Globus pallidus (tissue), 1 donor: ENCODE results near the gene WDTC1.
"Not testable (repeated sequence)": the region's sequence is repeated elsewhere in the genome, so short reads cannot be mapped to it uniquely, and the experiment has no call there.

ENCODE experiments used
- DNase-seq: peaks from one replicate; pipeline ENCODE4 v3.0.0-alpha.2; 2015; ENCODE audit warnings: low spot score

Gene WDTC1

DNA sequence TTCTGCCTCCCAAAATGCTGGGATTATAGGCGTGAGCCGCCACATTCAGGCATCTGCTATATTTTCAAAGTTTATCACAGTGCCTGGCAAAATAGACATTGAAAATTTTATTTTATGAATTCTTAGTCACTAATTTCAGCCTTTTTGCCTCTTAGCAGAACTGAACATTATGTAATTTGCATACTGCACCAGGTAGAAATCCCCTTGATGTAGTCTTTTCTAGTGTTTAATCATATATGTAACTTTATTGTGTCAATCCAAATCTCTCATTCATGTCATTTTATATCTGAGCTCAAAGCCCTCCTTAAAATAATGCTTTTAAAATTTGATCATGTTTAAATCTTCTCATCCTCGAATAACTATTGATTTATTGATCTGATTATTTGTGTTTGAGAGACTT, 19.2 kb downstream of the WDTC1 start:
- DNase-seq = no peak

DNA sequence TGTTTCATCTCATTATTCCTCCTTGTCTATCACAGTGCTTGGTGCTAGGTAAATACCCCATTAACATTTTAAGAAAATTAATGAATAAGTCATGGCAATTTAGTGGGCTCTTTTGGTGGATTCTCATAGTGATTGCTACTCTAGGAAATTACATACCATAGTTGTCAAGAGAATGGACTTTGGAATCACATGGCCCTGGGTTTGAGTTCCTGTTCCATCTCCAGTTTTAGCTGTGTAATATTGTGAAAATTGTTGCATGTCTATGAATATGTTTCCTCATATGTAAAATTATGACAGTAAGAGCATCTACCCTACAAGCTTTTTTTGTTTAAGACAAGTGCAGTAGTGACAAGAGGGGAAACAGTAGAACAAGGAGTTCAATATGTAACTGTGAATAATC, 20.7 kb downstream of the WDTC1 start:
- no peak for DNase-seq

DNA sequence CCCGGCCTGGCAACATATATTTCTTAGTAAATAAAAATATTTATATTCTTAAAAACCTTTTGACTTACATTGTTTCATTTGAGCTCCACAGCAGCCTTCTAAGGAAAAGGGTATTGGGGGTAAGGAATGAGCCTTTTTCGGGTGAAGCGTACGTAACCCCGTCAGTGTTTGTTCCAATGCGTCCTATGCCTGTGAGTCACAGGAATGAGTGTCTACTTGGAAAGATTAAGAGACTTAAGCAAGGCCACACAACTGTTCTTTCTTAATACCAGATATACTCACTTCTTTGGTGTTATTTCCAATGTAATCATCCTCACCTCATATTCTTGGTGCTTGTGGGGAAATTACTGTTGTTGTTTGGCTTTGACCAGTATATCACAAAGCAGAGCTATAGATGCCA, 22.7 kb downstream of the WDTC1 start:
- DNase-seq = no peak

DNA sequence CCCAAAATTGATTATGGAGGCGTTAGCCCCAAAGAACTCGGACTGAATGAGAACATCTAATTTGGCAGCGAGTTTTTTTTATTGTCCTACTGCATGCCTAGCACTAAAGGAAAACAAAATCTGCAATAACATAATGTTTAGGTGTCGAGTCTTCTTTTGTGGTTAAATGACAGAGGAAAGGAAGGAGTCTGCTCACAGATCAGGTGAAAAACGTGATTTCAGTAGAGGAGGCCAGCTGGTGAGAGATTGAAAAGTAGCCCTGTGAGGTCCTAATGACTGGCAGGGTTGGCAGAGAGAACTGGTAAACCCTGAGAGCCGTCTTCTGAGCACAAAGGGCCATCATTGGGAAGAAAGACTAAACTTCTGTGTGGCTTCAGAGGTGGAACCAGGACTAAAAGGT, 24.2 kb downstream of the WDTC1 start:
- no peak for DNase-seq

DNA sequence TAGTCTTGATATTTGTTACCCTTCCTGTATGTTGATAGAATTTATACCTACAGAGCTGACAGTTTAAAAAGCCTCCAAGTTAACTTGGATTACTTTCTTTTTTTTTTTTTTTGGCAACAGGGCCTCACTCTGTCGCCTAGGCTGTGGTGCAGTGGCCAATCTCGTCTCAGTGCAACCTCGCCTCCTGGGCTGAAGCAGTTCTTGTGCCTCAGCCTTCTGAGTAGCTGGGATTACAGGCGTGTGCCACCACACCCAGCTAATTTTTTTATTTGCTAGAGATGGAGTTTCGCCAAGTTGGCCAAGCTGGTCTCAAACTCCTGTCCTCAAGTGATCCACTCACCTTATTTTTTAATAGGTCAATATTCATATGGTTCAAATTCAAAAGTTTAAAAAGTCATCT, 32.7 kb downstream of the WDTC1 start:
- no peak for DNase-seq

DNA sequence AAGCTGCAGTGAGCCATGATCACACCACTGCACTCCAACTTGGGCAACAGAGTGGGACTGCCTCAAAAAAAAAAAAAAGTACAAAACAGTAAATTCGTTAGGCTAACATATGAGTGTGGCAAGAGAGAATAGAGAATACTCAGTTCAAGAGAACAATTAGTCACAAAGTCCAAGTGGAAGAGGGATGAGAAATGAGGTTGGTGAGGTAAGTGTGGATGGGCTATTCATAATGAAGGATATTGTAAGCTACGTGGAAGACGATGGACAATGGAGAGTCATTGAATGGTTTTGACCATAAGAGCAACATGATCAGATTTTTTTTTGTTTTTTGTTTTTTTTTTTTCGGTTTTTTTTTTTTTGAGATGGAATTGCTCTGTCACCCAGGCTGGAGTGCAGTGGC, 34.8 kb downstream of the WDTC1 start:
- DNase-seq = no peak

DNA sequence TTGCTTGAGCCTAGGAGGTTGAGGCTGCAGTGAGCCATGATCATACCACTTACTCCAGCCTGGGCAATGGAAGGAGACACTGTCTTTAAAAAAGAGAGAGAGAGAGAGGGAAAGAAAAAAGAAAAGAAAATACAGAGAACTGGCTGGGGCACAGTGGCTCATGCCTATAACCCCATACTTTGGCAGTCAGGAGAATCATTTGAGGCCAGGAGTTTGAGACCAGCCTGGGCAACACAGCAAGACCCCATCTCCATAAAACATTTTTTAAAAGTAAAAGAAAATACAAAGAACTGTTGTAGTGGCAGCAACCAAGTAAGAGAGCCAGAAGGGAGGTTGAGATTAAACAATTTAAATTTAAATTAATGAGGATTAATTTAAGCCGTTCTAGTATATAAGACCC, 39.8 kb downstream of the WDTC1 start:
- DNase-seq = no peak

DNA sequence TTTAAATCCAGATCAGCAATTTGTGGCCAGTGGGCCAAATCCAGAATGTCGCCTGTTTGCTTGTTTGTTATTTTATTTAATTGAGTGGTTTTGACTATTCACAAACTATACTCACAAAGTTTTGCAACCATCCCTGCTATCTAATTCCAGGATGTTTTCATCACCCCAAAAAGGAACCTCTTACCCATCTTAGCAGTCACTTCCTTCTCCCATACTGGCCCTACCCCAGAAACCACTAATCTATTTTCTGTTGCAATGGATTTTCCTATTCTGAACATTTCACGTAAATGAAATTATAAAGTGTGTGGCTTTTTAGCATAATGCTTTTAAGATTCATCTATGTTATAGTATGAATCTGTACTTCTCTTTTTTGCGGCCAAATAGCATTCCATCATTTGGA, 41.3 kb downstream of the WDTC1 start:
- no peak for DNase-seq

DNA sequence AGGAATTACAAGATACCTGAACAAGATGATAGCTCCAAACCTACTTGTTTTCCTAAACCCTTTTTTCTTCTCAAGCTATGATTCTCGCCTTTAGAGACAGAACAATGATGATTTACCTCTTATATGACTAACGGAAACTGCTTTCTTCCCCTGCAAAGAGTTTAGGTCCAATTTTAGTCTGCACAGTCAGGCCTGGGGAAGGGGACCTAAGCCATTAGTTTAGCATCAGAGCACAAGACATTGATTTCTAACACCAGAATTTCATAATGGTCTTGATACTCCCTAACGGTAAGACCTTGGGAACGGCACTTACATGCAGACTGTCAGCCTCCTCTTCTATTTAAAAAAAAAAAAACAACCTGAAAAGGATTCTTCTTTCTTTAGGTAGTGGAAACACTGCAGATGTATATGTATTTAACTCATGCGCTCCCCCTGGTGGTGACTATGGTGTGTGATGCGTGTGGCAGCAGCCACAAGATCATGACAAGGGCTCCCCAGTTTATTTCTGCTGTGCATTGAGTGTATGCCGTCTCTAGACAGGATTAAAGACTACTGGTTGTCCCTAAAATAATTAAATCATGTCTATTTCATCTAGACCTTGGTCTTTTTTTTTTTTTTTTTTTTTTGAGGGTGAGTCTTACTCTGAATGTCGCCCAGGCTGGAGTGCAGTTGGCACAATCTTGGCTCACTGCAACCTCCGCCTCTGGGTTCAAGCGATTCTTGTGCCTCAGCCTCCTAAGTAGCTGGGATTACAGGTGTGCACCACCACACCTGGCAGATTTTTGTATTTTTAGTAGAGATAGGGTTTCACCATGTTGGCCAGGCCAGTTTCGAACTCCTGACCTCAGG, 50.2 kb downstream of the WDTC1 start:
- DNase-seq = peak; percentile 70

DNA sequence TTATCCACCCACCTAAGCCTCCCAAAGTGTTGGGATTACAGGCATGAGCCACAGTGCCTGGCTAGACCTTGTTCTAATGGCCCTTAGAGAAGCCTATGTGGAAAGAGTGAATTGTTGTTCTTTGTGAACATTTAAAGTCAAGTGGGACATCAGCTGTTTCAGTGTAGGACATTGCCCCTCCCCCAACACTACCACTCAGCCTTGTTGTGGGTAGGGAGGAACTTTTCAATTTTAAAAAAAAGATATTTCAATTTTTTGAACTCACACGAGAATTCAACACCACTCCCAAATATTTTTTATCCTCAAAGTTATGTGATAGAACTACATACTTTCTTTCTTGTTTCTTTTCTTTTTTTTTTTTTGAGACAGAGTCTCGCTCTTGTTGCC, 50.8 kb downstream of the WDTC1 start:
- no peak for DNase-seq

DNA sequence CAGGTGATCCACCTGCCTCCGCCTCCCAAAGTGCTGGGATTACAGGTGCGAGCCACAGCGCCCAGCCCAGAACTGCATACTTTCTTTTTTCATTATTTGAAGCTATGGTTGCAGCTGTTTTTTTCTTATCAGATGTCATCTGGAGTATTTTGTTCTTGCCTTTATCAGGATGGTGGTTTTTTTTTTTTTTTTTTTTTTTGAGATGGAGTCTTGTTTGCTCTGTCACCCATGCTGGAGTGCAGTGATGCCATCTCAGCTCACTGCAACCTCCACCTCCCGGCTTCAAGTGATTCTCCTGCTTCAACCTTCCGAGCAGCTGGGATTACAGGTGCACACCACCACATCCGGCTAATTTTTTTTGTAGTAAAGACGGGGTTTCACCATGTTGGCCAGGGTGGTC, 51.4 kb downstream of the WDTC1 start:
- not testable (repeated sequence) for DNase-seq

DNA sequence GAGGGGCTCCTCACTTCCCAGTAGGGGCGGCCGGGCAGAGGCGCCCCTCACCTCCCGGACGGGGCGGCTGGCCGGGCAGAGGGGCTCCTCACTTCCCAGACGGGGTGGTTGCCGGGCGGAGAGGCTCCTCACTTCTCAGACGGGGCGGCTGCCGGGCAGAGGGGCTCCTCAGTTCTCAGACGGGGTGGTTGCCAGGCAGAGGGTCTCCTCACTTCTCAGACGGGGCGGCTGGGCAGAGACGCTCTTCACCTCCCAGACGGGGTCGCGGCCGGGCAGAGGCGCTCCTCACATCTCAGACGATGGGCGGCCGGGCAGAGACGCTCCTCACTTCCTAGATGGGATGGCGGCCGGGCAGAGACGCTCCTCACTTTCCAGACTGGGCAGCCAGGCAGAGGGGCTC, 54.7 kb downstream of the WDTC1 start:
- DNase-seq = not testable (repeated sequence)

DNA sequence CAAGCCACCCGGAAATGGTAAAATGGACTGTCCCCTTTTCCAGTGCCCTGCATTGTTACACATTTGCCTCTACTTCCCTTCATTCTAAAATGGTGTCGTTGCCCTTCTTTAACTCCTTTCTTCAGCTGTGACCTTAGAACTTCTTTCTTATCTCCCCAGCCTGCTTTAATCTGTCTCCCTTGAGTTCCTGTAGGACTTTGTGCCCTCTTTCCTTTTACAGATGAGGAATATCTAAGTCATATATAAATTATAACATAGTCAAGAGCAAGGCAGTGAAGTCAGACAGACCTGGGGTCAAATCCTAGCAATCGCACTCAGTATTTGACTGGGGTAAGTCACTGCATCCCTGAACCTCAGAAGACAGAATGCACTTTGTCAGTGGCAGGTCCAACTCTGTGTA, 56.1 kb downstream of the WDTC1 start:
- no peak for DNase-seq

DNA sequence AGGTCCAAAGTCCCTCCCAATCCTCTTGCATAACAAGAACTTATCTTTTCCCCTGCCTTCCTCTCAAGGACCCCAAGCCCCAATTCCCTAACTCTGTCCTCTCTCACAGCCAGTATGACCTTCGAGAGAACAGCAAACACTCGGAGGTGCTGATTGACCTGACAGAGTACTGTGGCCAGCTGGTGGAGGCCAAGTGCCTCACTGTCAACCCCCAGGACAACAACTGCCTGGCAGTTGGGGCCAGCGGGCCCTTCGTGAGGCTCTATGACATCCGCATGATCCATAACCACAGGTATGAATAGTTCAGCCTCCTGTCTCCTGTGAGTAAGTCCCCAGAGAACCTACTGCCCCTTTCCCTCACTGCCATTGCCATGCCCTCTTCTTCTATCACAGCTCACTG, 57.7 kb downstream of the WDTC1 start:
- no peak for DNase-seq

DNA sequence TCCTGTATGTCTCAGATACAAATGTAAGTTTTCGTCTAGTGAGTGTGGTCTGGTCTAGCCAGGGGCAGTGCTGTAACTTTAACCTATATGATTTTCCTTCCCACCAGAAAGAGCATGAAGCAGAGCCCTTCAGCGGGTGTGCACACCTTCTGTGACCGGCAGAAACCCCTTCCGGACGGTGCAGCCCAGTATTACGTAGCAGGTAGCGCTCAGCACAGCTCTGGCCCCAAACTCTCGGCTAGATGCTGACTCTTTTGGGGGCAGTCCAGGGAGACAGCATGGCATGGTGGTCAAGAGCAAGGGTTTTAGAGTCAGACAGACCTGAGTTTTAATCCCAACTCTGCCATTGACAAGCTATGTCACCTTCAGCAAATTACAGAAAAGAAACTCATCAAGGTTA, 59.5 kb downstream of the WDTC1 start:
- no peak for DNase-seq

DNA sequence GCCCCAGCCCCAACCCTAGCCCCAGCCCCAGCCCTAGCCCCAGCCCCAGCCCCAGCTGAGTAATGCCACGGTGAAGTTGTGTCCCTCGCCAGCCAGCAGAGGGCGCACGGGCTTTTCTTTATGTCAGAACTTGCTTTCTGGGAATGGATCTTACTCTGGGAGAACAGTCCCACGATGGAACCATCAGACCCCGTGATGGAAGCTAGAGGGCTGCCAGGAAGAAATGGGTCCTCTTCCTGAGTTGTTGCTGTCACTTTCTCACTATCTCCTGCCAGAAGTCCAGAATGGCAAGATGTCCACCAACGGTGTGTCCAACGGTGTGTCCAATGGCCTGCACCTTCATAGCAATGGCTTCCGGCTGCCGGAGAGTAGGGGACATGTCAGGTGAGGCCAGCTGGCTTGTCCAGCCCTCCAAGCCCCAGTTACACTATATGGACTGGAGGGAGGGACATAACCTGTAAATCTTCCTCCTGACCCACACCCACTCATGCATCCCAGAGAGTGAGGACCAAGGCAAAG, 62.4 kb downstream of the WDTC1 start:
- DNase-seq = peak; percentile 43

DNA sequence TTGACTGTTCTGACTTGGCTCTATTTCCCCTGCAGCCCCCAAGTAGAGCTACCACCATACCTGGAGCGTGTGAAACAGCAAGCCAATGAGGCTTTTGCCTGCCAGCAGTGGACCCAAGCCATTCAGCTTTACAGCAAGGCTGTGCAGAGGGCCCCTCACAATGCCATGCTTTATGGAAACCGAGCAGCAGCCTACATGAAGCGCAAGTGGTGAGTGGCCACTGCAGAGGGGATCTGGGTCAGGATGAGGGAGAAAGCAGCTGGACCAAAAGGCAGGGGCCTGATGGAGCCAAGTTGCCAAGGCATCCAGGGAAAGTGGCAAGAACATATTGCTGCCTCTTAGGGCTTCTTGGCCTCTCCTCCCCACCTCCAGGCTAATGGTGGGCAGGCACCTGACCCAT, 63.5 kb downstream of the WDTC1 start:
- DNase-seq = no peak

DNA sequence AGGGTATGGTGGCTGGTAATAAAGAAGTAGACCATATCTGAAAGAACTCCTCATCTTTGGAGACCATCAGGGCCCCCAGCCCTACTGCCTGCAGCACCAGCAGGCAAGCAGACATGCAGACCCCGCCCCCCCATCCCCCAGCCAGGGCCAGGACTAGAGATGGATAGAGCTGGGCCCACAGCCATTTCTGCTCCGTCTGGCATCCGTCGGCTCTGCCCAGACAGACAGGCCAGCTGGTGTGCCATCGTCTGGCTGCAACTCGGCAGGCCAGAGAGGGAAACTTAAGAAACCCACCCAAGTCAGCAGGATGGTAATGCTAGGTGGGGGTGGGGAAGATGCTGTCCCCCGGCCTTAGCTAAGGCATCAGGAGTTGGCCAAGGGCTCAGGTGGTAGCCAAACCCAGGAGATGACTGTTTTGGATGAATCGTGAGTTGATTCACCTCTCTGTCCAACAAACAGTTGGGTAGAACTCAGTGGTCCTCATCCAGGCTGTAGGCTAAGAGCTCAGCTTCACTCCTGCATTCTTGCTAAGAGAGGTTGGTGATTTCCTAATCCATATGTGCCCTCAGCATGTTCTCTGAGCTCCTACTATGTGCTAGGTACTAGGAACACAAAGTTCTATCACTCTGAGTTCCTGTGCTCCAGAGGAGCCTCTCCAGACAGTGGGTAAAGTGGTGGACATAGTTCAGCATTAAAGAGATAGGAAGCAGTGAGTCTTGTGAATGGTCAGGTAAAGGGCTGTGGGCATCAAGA, 64.4 kb downstream of the WDTC1 start:
- no peak for DNase-seq

DNA sequence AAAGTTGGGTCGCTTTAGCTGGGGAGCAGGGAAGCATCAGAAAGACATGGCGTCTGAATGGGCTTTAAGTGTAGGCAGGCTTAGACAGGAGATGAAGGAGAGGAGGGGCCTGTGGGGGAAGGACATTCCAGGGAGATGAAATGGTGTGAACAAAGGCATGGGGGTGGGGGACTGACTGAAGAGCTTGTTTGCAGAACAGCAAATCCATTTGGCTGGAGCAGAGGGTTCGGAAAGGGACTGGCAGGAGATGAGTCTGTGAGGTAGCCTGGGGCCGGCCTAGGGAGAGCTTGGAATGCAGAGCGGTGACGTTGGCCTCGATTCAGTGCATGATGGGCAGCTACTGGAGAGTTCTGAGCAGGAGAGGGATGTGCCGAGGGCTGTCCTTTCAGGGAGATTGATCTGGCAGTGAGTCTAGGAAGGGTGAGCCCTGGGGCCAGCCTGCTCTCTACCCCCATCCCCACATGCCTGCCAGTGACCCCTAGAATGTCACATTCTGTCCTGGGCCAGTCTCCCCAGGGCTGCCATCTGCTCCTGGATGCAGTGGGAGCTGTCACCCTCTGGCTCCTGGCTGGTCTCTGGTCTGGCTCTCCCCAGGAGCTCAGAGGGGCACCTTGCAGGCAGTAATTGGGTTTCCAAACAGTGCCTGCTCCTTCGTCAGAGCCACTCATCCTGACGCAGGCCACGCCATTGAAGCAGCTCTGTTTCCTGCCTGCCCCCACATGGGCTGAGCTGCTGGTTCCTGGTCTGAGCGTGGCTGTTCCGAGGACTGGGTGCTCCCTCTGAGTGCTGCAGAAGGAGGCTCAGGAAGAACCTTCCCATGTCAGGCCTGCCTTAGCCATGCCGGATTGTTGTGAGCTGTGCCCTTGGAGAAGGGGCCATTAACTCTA, 65.2 kb downstream of the WDTC1 start:
- peak; percentile 40 for DNase-seq

DNA sequence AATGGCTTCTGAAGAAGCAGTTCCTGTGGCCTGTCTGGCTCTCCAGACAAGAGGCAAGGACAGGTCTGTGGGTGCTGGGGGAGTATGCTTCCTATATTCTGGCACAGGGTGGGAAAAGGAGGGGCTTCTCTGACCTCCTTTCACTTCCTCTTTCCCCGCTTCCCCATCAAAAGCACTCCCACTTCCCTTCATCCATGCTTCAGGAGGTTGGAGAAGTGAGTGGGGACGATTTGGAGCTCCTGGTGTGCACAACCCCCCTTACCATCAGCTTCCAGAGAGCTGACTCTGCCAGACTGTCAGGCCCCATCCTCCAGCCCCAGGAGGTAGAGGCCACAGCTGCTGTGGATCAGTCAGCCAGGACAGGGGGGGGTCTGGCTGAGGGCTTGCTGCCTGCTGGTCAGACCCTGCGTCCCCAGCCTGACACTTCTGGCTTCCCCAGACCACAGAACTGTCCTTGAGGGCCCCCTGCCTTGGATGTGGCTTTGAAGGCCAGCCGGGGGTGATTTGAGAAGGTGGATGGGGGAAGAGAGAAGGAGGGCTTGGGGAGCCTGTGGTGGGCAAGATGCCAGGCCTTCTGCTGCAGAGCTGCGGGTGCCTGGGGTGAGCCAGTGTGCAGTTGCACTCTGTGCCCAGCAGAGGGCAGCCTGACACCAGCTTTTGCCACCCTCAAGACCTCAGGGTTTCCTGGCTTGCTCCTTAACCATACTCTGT, 66.1 kb downstream of the WDTC1 start:
- DNase-seq = peak; percentile 87

DNA sequence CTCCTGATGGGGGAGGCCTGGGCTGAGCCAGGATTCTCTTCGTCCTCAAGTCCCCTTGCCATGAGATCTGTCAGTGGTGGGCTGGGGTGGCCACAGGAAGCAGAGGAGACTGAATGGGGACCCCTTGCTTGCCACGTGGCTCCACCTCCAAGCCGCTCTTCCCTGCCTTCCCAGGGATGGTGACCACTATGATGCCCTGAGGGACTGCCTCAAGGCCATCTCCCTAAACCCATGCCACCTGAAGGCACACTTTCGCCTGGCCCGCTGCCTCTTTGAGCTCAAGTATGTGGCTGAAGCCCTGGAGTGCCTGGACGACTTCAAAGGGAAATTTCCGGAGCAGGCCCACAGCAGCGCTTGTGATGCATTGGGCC, 66.6 kb downstream of the WDTC1 start:
- DNase-seq = no peak
